Activated naive CD4-positive, alpha-beta T cell treated with Interleukin-2 at 50 U/mL for 16 hours (primary cell): Measurements from ENCODE around the gene TSPAN4.

Experiments
- DNase-seq: peaks from one replicate; pipeline ENCODE4 v3.0.0-alpha.2; 2020

TSPAN4 gene

DNA sequence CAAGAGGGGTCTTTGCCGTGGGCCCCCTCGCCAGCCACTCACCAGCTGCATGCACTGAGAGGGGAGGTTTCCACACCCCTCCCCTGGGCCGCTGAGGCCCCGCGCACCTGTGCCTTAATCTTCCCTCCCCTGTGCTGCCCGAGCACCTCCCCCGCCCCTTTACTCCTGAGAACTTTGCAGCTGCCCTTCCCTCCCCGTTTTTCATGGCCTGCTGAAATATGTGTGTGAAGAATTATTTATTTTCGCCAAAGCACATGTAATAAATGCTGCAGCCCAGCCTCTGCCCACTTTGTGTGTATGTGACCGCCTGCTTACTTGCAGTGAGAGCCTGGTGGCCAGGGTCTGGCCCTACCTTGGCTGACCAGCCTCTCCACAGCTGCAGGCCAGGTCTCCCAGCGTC is 17.7 kb upstream of the TSPAN4 start:
- no peak for DNase-seq

DNA sequence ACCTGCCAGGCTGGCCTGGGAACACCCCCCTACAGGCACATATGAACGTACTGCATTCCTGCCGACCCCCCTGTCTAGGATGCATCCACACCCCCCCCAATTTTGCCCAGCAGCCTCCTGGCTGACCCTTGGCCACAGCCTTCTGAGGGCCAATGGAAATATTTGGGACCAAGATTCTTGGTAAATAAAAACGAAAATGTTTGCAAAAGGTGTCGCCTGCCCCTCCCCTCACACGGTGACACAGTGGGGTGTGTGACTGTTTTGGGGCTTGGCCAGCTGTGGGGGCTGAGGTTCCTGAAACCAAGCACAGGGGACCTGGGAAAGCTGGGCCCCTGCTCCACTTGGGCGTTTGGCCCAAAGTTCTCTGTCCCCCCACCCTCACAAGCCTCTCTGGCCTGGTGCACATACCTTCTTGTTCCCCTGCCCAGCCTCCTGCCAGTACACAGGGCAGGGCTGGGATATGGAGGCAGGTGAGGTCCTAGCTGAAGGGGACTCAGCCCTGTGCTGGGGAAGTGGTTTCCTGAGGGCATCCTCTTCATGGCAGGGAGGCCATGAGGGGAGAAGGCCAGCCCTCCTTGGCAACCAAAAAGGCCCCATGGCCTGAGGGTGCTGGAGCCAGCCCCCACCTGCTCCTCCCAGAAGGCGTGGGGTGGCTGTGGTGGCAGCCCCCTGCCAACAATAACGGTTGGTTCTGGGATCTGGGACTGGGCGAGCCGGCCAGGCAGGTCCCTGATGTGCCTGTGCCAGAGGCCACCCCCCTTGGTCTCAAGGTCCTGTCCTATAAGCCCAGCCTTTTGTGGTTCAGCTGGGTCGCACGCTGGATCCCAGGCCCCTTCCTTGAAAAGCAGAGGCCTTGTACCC is 17.1 kb upstream of the TSPAN4 start:
- no peak for DNase-seq

GRCh38 chr11:826227-826621 is 16.4 kb upstream of the TSPAN4 start:
- DNase-seq, result no peak

- DNase-seq, result no peak
These were observed 15.9 kb upstream of the TSPAN4 start for GRCh38 chr11:826836-827145.

DNA sequence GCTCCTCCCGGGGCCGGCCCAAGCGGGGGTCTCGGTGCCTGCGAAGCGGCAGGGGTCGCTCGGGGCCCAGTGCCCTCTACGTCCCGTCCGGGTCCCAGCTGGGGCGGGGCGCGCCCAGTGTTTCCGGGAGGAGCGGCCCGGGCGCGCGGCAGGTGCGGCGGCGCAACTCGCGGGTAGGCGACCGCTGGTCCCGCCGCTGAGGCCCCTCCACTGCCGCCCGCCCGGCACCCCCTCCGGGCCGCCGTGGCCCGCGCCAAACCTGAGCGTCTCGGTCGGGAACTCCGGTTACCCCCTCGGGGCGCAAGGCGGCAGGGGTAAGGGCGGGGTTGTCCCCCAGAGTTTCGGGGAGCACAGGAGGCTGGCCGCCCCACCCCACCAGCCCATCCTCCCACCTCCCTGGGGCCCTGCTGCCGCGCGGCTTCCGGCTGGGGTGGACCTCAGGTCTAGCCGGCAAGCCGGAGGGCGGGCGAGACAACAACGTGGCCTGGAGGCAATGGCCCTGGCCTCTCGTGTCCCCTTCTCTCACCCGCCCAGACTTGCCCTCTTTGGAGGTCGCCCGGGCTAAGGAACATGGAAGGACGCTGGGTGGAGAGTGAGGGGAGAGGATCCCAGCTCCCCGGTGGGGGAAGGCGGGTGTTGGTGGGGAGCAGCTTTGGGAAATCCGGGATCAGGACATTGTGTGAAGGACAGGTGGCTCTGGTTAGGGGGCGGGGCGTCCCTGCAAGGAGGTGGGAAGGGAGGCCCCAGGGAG is 15.3 kb upstream of the TSPAN4 start:
- DNase-seq, result no peak

DNA sequence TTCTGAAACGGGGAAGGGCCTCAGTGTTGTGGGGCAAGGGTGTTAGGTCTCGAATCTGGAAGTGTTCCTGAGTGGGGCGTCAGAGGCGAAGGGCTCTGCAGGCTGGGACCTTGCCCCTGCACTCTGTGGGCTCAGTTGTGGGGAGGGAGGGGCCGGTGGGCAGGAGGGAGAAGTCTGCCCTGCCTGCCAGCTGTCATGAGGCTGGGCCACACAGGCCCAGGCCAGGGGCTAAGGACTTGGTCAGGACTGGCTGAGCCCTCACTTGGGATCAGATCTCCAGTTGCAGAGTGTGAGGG is 14.8 kb upstream of the TSPAN4 start, which contains the start of gene CRACR2B:
TSS of gene CRACR2B (plus strand) at position 23 of the 296 bp plus-strand sequence. CDS start 689 bp downstream, outside the sequence.
- no peak for DNase-seq

DNA sequence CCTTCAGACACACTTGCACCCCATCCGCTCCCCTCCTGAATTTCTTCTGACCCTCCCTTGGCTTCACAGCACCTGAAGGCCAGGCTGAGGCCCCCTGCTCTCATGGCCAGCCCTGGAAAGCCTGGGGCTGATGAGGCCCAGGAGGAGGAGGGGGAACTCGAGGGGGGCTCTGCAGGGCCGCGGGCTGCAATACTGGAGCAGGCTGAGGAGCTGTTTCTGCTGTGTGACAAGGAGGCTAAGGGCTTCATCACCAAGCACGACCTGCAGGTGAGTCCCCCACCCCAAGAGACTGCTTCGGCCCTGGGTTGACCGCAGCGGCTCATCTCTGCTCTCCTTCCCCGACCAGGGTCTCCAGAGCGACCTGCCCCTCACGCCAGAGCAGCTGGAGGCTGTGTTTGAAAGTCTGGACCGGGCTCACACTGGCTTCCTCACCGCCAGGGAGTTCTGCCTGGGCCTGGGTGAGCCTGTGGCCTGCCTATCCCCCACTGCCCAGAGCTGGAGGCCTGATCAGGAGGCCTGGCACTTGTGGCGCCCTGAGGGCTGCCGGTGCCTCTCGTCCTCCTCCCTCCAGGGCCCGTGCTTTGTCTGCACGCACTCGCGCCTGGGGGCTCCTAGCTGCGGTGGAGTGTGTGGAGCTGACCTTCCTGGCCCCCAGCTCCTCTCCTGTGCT is 14.0 kb upstream of the TSPAN4 start:
- no peak for DNase-seq

- no peak for DNase-seq
These were observed 13.3 kb upstream of the TSPAN4 start for GRCh38 chr11:829176-829846.

DNA sequence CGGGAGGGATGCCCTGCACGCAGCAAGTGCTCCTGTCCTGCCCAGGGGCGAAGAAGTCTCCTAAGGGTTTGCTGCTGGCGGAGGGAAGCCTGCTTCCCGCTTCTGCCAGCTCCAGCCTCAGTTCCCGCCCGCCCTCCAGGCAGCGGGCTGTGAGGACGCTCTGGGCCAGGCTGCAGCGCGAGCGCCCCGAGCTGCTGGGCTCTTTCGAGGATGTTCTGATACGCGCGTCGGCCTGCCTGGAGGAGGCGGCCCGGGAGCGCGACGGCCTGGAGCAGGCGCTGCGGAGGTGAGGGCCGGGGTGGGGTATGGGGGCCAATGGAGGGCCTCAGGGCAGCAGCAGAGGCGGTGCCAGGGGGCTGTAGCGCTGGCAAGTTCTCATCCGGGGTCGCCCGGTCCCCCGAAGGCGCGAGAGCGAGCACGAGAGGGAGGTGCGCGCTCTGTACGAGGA is 12.8 kb upstream of the TSPAN4 start:
- DNase-seq, result no peak

DNA sequence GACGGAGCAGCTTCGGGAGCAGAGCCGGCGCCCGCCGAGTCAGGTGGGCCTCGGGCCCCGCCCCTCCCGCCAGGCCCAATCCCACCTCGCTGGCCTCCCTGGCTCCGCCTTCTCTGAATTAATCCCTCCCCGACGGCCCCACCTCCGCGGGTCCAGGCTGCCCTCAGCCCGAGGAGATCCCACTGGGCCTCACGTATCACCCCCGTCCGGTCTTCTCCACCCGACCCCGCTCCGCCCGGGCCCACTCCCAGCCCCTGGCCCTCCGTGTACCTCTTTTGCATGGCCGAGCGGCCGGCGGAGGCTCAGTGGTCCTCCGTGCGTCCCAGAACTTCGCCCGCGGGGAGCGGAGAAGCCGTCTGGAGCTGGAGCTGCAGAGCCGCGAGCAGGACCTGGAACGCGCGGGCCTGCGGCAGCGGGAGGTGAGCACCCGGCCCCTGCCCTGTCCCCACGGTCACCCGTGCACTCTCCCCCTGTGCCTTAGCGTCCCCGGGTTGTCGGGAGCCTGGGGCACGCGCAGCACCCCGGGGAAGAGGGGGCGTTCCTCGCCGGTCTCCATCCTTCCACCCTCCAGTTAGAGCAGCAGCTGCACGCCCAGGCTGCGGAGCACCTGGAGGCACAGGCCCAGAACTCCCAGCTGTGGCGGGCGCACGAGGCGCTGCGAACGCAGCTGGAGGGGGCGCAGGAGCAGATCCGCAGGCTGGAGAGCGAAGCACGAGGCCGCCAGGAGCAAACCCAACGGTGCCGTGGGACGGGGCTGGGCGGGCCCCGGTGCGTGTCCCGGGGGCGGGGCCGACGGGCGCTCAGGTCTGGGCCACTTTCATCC is 12.1 kb upstream of the TSPAN4 start:
- DNase-seq, result peak; percentile 65

DNA sequence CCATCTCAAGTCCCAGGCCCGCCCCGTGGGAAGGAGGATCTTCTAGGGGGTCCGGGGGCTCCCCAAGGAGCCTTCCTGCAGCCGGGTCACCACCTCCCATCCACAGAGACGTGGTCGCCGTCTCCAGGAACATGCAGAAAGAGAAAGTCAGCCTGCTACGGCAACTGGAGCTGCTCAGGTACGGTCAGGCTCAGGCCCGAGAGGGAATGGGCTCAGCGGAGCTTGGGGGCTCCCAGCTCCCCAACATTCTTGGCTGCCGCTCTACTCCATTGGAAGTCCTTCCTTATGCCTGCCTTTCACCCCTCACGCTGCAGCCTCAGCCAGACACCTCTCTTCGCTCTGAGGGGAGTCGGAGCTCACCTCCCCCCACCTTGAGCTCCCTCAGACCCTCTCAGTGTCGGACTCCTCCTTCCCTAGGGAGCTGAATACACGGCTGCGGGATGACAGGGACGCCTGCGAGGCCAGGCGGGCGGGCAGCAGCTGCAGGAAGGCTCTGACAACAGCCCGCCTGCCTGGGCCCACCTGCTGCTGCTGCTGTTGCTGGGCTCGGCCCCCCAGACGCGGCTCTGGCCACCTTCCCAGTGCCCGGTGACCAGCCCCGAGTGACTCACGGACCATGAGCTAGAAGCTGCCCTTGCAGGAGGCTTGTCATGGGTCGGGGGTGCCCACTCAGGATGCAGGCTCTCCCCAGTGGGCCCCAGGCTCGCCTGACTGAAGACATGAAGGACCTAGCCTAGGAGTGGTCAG is 11.4 kb upstream of the TSPAN4 start:
- DNase-seq, result no peak

DNA sequence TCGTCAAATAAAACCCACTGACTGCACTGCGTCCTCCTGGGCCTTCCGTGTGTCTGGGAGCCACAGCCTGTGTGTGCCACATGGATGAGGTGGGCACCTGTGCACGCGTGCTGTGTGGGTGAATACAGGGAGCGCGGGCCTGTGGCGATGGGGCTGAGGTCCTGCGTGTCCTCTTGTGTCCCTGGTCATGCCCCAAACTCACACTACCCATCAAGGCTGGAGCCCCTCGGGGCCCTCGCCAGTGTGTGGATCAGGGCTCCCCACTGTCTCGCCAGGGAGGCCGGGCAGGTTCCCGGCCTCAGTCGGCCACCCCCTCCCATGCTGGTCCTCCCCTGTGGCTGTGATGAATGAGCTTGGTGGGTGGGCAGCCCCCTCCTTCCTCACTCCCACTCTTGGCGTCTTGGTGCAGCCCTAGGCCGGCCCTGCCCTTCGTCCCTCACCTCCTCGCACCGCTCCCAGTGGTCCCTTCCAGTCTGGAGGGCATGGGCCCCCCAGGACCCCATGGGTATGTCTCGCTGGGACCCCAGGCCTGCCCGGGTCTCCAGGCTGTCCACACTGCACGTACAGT is 10.6 kb upstream of the TSPAN4 start:
- DNase-seq, result no peak

- peak; percentile 48 for DNase-seq
These were observed 10.0 kb upstream of the TSPAN4 start, which contains the start of gene CD151 for GRCh38 chr11:832529-833113. Gene CD151 (plus strand): TSS chr11:832952. CDS start chr11:836070, 3,118 bp downstream.

GRCh38 chr11:833114-833791 is 9.4 kb upstream of the TSPAN4 start:
- peak; percentile 36 for DNase-seq

DNA sequence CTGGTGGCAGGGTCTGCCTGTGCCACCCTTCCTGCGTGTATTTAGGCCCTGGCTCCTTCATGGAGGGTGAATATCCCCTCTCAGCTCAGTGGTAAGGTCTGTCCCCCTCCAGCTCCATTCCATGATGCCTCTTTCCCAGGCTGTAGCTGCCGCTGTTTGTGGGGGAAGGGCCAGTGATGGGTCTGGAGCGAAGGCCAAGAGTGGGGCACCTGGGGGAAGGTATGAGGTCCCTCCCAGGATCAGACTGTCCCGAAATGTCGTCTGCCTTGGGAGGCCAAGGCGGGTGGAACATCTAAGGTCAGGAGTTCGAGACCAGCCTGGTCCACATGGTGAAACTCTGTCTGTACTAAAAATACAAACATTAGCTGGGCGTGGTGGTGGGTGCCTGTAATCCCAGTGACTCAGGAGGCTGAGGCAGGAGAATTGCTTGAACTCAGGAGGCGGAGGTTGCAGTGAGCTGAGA is 8.8 kb upstream of the TSPAN4 start:
- no peak for DNase-seq

DNA sequence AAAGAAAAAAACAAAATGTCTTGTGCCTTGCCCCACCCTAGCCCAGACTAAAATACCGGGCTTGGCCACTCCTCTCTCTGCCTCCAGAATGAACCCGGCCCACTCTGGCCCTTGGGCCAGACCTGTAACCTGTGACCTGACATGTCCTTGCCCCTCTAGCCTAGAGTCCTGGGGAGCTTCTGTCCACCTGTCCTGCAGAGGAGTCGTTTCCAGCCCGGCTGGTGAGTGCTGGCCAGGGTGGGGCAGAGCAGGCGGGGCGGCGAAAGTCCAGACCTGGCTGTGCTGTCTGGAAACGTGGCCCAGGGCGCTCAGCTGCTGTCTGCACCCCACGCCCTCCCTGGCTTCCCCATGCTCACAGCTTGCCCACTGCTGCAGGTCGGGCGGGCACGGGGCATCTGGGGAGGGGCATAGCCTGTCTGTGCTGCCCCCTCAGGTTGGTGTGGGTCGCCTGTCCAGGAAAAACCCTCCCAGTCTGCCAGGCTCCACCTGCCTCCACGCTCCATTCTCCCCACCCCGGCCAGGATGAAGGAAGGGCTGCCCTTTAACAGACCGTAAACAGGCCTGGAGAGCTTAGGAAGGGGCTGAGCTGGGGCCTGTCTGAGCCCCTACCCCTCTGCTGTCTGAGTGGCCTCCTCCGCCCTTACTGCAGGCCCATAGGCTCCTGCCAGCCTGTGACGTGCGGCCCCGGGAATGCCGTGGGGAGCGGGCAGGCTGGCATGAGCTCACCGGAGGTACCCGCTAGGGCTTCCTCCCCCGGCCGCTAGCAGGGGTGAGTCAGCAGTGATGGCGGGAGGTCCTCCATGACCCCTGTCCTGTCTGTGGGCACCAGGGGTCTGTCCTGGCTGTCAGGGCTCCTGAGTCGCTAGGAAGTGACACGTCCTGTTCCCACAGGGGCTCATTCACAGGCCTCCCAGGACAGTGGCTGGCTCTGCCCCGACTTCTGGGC is 8.0 kb upstream of the TSPAN4 start:
- DNase-seq, result no peak

GRCh38 chr11:836274-836673 is 6.4 kb upstream of the TSPAN4 start:
- no peak for DNase-seq

DNA sequence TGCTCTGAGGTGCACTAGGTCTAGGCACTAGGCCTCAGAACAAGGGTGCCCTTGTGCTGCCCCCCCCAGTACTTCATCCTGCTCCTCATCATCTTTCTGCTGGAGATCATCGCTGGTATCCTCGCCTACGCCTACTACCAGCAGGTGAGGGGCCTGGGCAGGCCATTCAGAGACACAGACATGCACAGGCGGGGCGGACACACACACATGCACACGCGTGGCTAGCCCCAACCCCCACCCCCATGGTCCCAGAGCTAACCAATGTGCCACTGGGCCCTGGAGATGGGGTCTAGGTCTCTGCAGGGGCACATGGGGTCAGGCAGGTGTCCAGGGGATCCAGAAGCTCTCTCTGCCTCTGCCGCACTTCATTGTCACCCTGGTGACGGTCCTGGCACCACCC is 6.0 kb upstream of the TSPAN4 start:
- no peak for DNase-seq
